Measurements from ENCODE around the gene DCUN1D4. TPM values are rescaled to one million over a fixed set of nuclear protein-coding genes. Genes with fewer than 3 reads are reported as not detected.

The DCUN1D4 gene
- total RNA-seq, 1 donor from 2014 or later: 86.9 TPM

DNA sequence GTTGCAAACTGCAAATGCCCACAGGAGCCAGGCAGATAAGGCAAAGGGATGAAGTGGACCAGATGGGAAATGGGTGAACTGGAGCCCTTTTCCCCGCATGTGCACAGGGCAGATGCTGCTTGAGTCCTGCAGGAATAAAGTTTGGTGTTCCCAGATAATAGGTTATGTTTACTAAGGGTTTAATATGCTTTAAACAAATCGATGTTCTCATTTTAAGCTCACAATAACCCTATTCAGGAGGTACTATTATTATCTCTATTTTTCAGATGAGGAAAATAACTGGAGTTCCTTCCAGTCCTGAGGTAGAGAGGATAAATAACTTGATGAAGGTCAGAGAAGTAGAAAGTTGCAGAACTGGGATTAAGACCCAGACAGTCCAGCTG lies 99.9 kb downstream of the DCUN1D4 start:
- Mint-ChIP-seq H3K36me3 (ENCODE audit: unreplicated experiment) (no peaks in the 10 kb centered on the region), H3K4me1 (ENCODE audit: low read depth, unreplicated experiment) (no peaks in the 10 kb centered on the region), H3K4me3 (ENCODE audit: unreplicated experiment) (no peak overlapping the region), H3K27me3 (ENCODE audit: unreplicated experiment) (no peaks in the 10 kb centered on the region), H3K9me3 (ENCODE audit: unreplicated experiment) (peaks cover 6% of the 10 kb centered on the region), H3K27ac (ENCODE audit: unreplicated experiment) (no peak overlapping the region)
- TF ChIP-seq, protein P1, sequence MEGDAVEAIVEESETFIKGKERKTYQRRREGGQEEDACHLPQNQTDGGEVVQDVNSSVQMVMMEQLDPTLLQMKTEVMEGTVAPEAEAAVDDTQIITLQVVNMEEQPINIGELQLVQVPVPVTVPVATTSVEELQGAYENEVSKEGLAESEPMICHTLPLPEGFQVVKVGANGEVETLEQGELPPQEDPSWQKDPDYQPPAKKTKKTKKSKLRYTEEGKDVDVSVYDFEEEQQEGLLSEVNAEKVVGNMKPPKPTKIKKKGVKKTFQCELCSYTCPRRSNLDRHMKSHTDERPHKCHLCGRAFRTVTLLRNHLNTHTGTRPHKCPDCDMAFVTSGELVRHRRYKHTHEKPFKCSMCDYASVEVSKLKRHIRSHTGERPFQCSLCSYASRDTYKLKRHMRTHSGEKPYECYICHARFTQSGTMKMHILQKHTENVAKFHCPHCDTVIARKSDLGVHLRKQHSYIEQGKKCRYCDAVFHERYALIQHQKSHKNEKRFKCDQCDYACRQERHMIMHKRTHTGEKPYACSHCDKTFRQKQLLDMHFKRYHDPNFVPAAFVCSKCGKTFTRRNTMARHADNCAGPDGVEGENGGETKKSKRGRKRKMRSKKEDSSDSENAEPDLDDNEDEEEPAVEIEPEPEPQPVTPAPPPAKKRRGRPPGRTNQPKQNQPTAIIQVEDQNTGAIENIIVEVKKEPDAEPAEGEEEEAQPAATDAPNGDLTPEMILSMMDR (IDR thresholded peaks at IDR 0.05; ENCODE audit: partially characterized antibody, unreplicated experiment): no peak
- no peak for DNase-seq

DNA sequence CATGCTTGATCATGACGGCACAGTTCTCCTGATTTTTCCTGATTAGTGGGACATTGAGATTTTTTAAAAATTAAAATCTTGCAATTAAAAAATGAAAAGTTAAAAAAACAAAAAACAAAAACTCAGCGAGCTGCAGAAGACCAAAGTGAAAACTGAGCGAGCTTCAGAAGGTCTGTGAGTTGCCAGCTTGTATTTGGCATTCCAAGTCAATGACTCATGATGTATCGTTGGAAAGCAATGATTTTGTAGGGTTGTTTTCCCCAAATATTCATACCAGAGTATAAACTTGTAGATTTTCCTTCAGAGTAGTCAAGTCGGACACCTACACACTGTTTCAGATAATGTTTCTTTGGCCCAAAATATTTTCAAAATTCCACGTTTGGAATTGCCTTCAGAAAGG lies 100.3 kb downstream of the DCUN1D4 start:
- no peaks in the 10 kb centered on the region for H3K36me3 Mint-ChIP-seq (ENCODE audit: unreplicated experiment)
- H3K9me3 Mint-ChIP-seq (ENCODE audit: unreplicated experiment): peaks cover 6% of the 10 kb centered on the region
- no peaks in the 10 kb centered on the region for H3K27me3 Mint-ChIP-seq (ENCODE audit: unreplicated experiment)

DNA sequence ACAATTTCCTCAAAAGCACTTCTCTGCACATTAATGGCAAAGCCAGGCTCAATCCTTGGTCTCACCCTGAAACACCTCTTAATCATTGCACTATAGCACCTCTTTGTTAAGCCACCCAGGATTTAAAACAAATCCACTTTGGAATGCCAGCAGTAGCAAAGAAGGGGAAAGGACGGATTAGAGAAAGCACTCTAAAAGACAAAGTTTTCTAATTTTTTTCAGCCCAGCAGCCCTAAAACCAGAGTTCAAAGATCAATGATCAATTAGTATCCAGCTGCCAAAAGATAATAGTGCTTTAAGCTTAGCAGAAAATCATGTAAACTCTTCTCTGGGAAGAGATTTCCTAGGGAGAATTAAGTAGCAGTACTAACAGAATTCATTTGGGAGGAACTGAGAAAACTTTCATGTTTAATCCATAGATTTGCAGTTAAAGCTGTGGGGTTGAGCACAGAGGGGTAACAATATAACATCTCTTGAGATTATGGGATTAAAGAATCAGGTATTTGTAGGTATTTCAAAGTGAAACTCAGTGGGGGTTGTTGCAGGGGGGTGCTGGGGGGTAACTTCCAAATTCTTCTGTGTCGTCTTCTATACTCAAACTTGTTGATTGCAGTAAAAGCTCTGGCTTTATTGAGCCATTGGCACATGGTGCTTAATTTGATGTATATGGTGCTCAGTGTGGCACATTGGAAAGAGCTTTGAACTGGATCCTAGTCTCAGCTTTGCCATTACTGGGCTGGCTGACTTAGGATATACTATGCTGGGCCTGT lies 115.4 kb downstream of the DCUN1D4 start:
- Mint-ChIP-seq H3K9me3 (ENCODE audit: unreplicated experiment) (no peaks in the 10 kb centered on the region), H3K4me1 (ENCODE audit: low read depth, unreplicated experiment) (no peaks in the 10 kb centered on the region), H3K4me3 (ENCODE audit: unreplicated experiment) (no peak overlapping the region), H3K27me3 (ENCODE audit: unreplicated experiment) (no peaks in the 10 kb centered on the region), H3K36me3 (ENCODE audit: unreplicated experiment) (no peaks in the 10 kb centered on the region), H3K27ac (ENCODE audit: unreplicated experiment) (no peak overlapping the region)
- TF ChIP-seq, protein P1 (IDR thresholded peaks at IDR 0.05; ENCODE audit: partially characterized antibody, unreplicated experiment): no peak
- no peak for DNase-seq

More for the DNA sequence above, 100.3 kb downstream of the DCUN1D4 start:
- no peak for DNase-seq
- TF ChIP-seq, protein P1 (IDR thresholded peaks at IDR 0.05; ENCODE audit: partially characterized antibody, unreplicated experiment): no peak
- Mint-ChIP-seq H3K4me3 (ENCODE audit: unreplicated experiment) (no peak overlapping the region), H3K27ac (ENCODE audit: unreplicated experiment) (no peak overlapping the region), H3K4me1 (ENCODE audit: low read depth, unreplicated experiment) (no peaks in the 10 kb centered on the region)

DNA sequence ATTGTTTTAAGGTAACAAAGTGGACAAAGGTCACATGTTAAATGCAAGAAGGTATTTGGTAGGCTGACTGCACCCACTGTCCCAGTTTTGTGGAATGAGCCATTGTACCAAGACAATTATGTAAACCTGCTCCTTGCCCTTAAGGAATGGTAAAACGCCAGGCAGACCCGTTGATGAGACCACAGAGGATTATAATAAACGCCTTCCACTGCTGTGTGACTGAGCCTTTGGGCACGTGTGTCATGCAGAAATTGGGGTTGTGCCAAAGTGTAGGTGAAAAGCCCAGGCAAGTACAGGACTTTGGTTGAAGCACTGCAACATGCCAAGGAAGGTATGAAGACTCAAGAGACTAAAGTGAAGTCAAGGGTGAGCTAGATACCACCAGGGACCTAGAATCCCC lies 117.5 kb downstream of the DCUN1D4 start:
- Mint-ChIP-seq H3K4me1 (ENCODE audit: low read depth, unreplicated experiment) (no peaks in the 10 kb centered on the region), H3K4me3 (ENCODE audit: unreplicated experiment) (no peak overlapping the region), H3K36me3 (ENCODE audit: unreplicated experiment) (no peaks in the 10 kb centered on the region), H3K27ac (ENCODE audit: unreplicated experiment) (no peak overlapping the region), H3K27me3 (ENCODE audit: unreplicated experiment) (no peaks in the 10 kb centered on the region), H3K9me3 (ENCODE audit: unreplicated experiment) (no peaks in the 10 kb centered on the region)
- no peak for DNase-seq
- TF ChIP-seq, protein P1 (IDR thresholded peaks at IDR 0.05; ENCODE audit: partially characterized antibody, unreplicated experiment): no peak

DNA sequence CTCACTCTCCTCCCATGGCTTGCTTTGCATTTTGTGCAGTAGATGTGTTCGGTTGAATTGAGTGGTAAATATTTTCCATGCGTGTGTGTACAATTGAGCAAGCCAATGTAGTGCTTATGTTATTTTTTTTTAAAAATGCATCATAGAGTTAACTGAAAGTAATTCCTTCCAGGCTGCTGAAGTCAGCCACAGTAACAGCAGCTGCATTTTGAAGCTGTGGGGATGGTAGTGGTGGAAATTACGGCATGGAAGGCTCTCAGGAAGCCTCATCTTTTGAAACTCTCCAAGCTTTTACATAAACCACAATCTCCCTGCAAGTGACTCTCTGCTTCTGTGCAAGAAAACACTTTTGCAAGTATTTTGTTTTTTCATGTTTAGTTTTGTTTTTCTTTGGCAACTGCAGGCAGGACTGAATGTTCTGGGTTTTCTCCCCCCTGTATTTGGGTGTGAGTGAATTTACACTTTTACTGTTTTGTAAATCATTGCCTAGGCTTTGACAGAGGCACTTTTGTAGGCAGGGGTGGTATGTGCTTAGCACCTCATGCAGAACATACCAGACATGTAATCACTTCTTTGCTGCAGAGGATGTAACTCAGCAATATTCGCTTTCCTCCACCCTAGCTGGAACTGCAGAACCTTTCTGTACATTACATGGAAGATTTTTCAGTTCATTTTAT lies 121.0 kb downstream of the DCUN1D4 start:
- DNase-seq: no peak
- no peaks in the 10 kb centered on the region for H3K9me3 Mint-ChIP-seq (ENCODE audit: unreplicated experiment)
- H3K36me3 Mint-ChIP-seq (ENCODE audit: unreplicated experiment): no peaks in the 10 kb centered on the region
- H3K4me1 Mint-ChIP-seq (ENCODE audit: low read depth, unreplicated experiment): no peaks in the 10 kb centered on the region
- TF ChIP-seq, protein P1 (IDR thresholded peaks at IDR 0.05; ENCODE audit: partially characterized antibody, unreplicated experiment): no peak
- H3K27me3 Mint-ChIP-seq (ENCODE audit: unreplicated experiment): peaks cover 2% of the 10 kb centered on the region
- no peak overlapping the region for H3K27ac Mint-ChIP-seq (ENCODE audit: unreplicated experiment)
- no peak overlapping the region for H3K4me3 Mint-ChIP-seq (ENCODE audit: unreplicated experiment)

Data from glutamatergic neuron (in vitro differentiated cells).